ENCODE measurements around the gene TCF7. TPM values are rescaled to one million over a fixed set of nuclear protein-coding genes. Genes with fewer than 3 reads are reported as not detected.

TCF7 gene
- total RNA-seq, 4 donors from 2014 or later, result 0.25 to 2.1 (median 0.66) TPM

- Histone ChIP-seq H3K4me3 (peak overlapping the region; percentile 65 to 79 (median 68)), H3K9me3 (no peaks in the 10 kb centered on the region), H3K27me3 (peaks cover 9 to 19% (median 16%) of the 10 kb centered on the region in 3 donors), H3K27ac (no peak overlapping the region), H3K36me3 (no peaks in the 10 kb centered on the region), H3K4me1 (peaks cover 9 to 19% of the 10 kb centered on the region in 2 donors)
- no peak for TF ChIP-seq CTCF (IDR thresholded peaks at IDR 0.05 in 4 of 5, conservative IDR thresholded peaks at IDR 0.05 in 1 of 5)
- no peak for TF ChIP-seq POLR2A (IDR thresholded peaks at IDR 0.05)
- intact Hi-C loops (cut with DNase I; ENCODE audit: low total_unique reads) (no loop called here), in situ Hi-C loops (cut with MboI; ENCODE audit: low sequenced_read_pairs in 4 of 4) (no loop called here)
- ATAC-seq, result no peak
- no peak for DNase-seq
Measured at GRCh38 chr5:134113363-134113889, 1.1 kb upstream of the TCF7 start.

GRCh38 chr5:134114886-134115805, 665 bp downstream of the TCF7 start:
- in situ Hi-C loops (cut with MboI; ENCODE audit: low sequenced_read_pairs in 4 of 4), result no loop called here
- H3K4me1 ChIP-seq, result peaks cover 9 to 19% of the 10 kb centered on the region in 2 donors
- no peaks in the 10 kb centered on the region for H3K36me3 ChIP-seq
- peak overlapping the region; percentile 35 to 65 (median 52) for H3K4me3 ChIP-seq
- intact Hi-C loops (cut with DNase I; ENCODE audit: low total_unique reads), result loop anchor here (2.0 kb wide), 1 partner anchor 76 kb away; no protein-coding TSS in a partner anchor
- DNase-seq (no peak), ATAC-seq (peak; percentile 9 to 13)
- no peak overlapping the region for H3K27ac ChIP-seq
- TF ChIP-seq POLR2A (IDR thresholded peaks at IDR 0.05) (no peak), CTCF (IDR thresholded peaks at IDR 0.05 in 4 of 5, conservative IDR thresholded peaks at IDR 0.05 in 1 of 5) (no peak)
- H3K27me3 ChIP-seq, result peaks cover 9 to 19% (median 16%) of the 10 kb centered on the region in 3 donors
- H3K9me3 ChIP-seq, result no peaks in the 10 kb centered on the region

- Histone ChIP-seq H3K36me3 (no peaks in the 10 kb centered on the region), H3K27ac (no peak overlapping the region), H3K27me3 (peaks cover 9 to 19% (median 16%) of the 10 kb centered on the region in 3 donors), H3K4me1 (peaks cover 9 to 19% of the 10 kb centered on the region in 2 donors), H3K4me3 (peak overlapping the region in 1 of 4 donors; percentile 58), H3K9me3 (no peaks in the 10 kb centered on the region)
- intact Hi-C loops (cut with DNase I; ENCODE audit: low total_unique reads) (loop anchor here (2.0 kb wide), 1 partner anchor 77 kb away; no protein-coding TSS in a partner anchor), in situ Hi-C loops (cut with MboI; ENCODE audit: low sequenced_read_pairs in 4 of 4) (no loop called here)
- DNase-seq (no peak), ATAC-seq (no peak)
- TF ChIP-seq POLR2A (IDR thresholded peaks at IDR 0.05), result no peak
- TF ChIP-seq CTCF (IDR thresholded peaks at IDR 0.05 in 4 of 5, conservative IDR thresholded peaks at IDR 0.05 in 1 of 5), result no peak
Measured at GRCh38 chr5:134115806-134116175, 1.3 kb downstream of the TCF7 start.

GRCh38 chr5:134116286-134116685, 1.8 kb downstream of the TCF7 start:
- H3K27me3 ChIP-seq, result peaks cover 9 to 19% (median 16%) of the 10 kb centered on the region in 3 donors
- H3K9me3 ChIP-seq, result no peaks in the 10 kb centered on the region
- H3K36me3 ChIP-seq, result no peaks in the 10 kb centered on the region
- intact Hi-C loops (cut with DNase I; ENCODE audit: low total_unique reads), result no loop called here
- peaks cover 9 to 19% of the 10 kb centered on the region in 2 donors for H3K4me1 ChIP-seq
- H3K27ac ChIP-seq, result no peak overlapping the region
- no peak for DNase-seq
- no peak for ATAC-seq
- no peak for TF ChIP-seq CTCF (IDR thresholded peaks at IDR 0.05 in 4 of 5, conservative IDR thresholded peaks at IDR 0.05 in 1 of 5)
- TF ChIP-seq POLR2A (IDR thresholded peaks at IDR 0.05), result no peak
- H3K4me3 ChIP-seq, result no peak overlapping the region
- in situ Hi-C loops (cut with MboI; ENCODE audit: low sequenced_read_pairs in 4 of 4), result no loop called here
